ENCODE data around the gene EAF2. TPM values are rescaled to one million over a fixed set of nuclear protein-coding genes. Genes with fewer than 3 reads are reported as not detected.

The EAF2 gene
- 10 to 100 TPM in 1 of 4 donors, 1 to 10 TPM in 2, not detected in 1; 3.5 to 35.5 (median 4.7) TPM for total RNA-seq

- DNase-seq = peak; percentile 96 to 98 (median 98)
- peaks cover 0 to 15% (median 2%) of the 10 kb centered on the region in 4 donors for H3K4me1 ChIP-seq
- TF ChIP-seq, protein P1, sequence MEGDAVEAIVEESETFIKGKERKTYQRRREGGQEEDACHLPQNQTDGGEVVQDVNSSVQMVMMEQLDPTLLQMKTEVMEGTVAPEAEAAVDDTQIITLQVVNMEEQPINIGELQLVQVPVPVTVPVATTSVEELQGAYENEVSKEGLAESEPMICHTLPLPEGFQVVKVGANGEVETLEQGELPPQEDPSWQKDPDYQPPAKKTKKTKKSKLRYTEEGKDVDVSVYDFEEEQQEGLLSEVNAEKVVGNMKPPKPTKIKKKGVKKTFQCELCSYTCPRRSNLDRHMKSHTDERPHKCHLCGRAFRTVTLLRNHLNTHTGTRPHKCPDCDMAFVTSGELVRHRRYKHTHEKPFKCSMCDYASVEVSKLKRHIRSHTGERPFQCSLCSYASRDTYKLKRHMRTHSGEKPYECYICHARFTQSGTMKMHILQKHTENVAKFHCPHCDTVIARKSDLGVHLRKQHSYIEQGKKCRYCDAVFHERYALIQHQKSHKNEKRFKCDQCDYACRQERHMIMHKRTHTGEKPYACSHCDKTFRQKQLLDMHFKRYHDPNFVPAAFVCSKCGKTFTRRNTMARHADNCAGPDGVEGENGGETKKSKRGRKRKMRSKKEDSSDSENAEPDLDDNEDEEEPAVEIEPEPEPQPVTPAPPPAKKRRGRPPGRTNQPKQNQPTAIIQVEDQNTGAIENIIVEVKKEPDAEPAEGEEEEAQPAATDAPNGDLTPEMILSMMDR (IDR thresholded peaks at IDR 0.05) = peak in 3 of 6 experiments; percentile 1
- peak; percentile 89 to 98 for TF ChIP-seq POLR2A (IDR thresholded peaks at IDR 0.05)
These were observed at the start of gene EAF2, which contains the start of gene IQCB1 for GRCh38 chr3:121834671-121835464. EAF2 (plus strand) TSS chr3:121835209; CDS start chr3:121835286, 77 bp downstream. IQCB1 (minus strand) TSS chr3:121835060; CDS start chr3:121828960, 6,100 bp downstream.

GRCh38 chr3:121786485-121786884, 48.5 kb upstream of the EAF2 start:
- H3K9me3 ChIP-seq = no peaks in the 10 kb centered on the region
- DNase-seq = no peak
- no peak overlapping the region for H3K27ac ChIP-seq
- no peaks in the 10 kb centered on the region for H3K4me1 ChIP-seq
- H3K27me3 ChIP-seq = no peaks in the 10 kb centered on the region
- no peak overlapping the region for H3K4me3 ChIP-seq
- no peak for TF ChIP-seq POLR2A (IDR thresholded peaks at IDR 0.05)
- TF ChIP-seq, protein P1 (IDR thresholded peaks at IDR 0.05) = no peak
- H3K36me3 ChIP-seq = peaks cover 0 to 56% (median 0%) of the 10 kb centered on the region in 3 donors

More at GRCh38 chr3:121834671-121835464, at the start of gene EAF2, which contains the start of gene IQCB1:
- Histone ChIP-seq H3K4me3 (peak within 1 kb of the TSS; percentile 72 to 77 (median 72)), H3K27ac (peak within 1 kb of the TSS; percentile 77 to 83 (median 81)), H3K9me3 (no peaks in the 10 kb centered on the region), H3K36me3 (no peaks in the 10 kb centered on the region), H3K27me3 (no peaks in the 10 kb centered on the region)

DNA sequence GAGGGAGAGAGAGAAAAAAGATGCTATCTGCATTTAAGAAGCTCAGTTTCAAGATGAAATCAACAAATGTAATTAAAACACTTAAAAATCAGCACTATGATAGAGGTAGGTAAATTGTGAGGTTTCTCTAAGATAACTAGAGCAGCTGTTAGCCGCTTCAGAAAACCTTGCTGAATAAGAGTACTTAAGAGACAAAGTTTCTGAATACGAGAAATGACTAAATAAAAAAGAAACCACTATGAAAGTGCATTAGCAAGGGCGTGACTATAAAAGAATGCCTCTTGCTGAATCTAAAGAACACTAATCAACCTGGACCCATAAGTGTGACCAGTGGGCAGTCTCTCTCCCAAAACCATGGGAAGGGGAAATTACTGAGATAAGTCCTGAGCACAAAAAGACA, 41.9 kb upstream of the EAF2 start:
- H3K4me1 ChIP-seq = no peaks in the 10 kb centered on the region
- peak overlapping the region in 1 of 4 donors; percentile 8 for H3K27ac ChIP-seq
- no peak for TF ChIP-seq POLR2A (IDR thresholded peaks at IDR 0.05)
- TF ChIP-seq, protein P1 (IDR thresholded peaks at IDR 0.05) = no peak
- peaks cover 0 to 35% (median 0%) of the 10 kb centered on the region in 3 donors for H3K36me3 ChIP-seq
- no peak for DNase-seq
- H3K4me3 ChIP-seq = no peak overlapping the region
- H3K27me3 ChIP-seq = no peaks in the 10 kb centered on the region
- H3K9me3 ChIP-seq = no peaks in the 10 kb centered on the region

GRCh38 chr3:121794264-121794983, 40.6 kb upstream of the EAF2 start:
- H3K36me3 ChIP-seq = peaks cover 0 to 21% (median 0%) of the 10 kb centered on the region in 3 donors
- H3K4me1 ChIP-seq = no peaks in the 10 kb centered on the region
- H3K27me3 ChIP-seq = no peaks in the 10 kb centered on the region
- H3K4me3 ChIP-seq = no peak overlapping the region
- DNase-seq = no peak
- no peak for TF ChIP-seq POLR2A (IDR thresholded peaks at IDR 0.05)
- TF ChIP-seq, protein P1 (IDR thresholded peaks at IDR 0.05) = no peak
- no peaks in the 10 kb centered on the region for H3K9me3 ChIP-seq
- no peak overlapping the region for H3K27ac ChIP-seq

DNA sequence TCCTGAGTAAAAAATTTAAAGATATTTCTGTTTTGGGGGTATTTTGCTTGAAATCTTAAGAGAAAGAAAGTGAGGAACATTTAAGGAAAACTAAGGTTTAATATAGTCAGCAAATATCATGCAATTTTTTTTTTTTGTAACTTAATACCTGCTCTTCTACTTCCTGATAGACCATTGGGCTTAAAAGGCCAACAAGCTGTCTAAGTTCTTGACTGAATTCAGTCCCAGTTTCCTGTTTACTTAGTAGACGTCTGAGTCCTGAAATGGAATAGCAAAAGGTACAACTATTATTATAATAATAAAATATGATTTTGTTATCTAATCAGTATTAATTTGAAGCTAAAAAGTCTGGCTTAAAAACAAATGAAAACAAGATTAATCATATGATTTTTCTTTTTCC, 38.0 kb upstream of the EAF2 start:
- TF ChIP-seq, protein P1 (IDR thresholded peaks at IDR 0.05) = no peak
- TF ChIP-seq POLR2A (IDR thresholded peaks at IDR 0.05) = no peak
- Histone ChIP-seq H3K27me3 (no peaks in the 10 kb centered on the region), H3K4me3 (no peak overlapping the region), H3K27ac (no peak overlapping the region), H3K9me3 (no peaks in the 10 kb centered on the region), H3K36me3 (peaks cover 0 to 16% (median 0%) of the 10 kb centered on the region in 3 donors), H3K4me1 (no peaks in the 10 kb centered on the region)
- DNase-seq = no peak

All from Peyer's patch (tissue), 4 donors.